ENCODE data around the gene DGKB.

Gene DGKB

DNA sequence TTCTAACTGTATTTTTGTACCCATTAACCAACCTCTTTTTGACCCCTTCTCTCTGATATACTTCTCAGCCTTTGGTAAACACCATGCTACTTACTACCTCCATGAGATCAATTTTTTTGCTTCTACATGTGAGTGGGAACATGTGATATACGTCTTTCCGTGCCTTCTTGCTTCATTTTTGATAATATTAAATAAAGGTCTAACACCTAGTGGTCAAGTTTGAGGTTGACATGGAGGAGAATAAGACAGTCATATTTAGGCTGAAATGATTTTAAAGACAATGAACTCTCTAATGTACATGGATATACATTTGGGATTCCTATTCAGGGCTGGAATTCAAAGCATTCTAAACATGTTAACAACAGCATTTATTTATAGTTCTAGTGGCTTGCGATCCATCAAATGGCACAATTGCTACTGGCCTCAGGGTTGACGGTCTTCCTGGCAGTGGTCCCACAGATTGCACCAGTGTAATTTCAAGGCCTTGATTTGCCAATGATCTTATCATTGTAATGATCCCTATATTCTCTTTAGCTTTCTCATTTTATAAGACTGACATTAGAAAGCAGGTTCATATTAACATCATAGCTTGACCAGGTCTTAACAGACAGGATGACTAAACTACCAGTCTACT is 597.2 kb downstream of the DGKB start:
- TF ChIP-seq, protein P1, sequence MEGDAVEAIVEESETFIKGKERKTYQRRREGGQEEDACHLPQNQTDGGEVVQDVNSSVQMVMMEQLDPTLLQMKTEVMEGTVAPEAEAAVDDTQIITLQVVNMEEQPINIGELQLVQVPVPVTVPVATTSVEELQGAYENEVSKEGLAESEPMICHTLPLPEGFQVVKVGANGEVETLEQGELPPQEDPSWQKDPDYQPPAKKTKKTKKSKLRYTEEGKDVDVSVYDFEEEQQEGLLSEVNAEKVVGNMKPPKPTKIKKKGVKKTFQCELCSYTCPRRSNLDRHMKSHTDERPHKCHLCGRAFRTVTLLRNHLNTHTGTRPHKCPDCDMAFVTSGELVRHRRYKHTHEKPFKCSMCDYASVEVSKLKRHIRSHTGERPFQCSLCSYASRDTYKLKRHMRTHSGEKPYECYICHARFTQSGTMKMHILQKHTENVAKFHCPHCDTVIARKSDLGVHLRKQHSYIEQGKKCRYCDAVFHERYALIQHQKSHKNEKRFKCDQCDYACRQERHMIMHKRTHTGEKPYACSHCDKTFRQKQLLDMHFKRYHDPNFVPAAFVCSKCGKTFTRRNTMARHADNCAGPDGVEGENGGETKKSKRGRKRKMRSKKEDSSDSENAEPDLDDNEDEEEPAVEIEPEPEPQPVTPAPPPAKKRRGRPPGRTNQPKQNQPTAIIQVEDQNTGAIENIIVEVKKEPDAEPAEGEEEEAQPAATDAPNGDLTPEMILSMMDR (conservative IDR thresholded peaks at IDR 0.05), result no peak; the same call in 1 of the 2 replicates
- H3K27ac ChIP-seq, result no peak overlapping the region

DNA sequence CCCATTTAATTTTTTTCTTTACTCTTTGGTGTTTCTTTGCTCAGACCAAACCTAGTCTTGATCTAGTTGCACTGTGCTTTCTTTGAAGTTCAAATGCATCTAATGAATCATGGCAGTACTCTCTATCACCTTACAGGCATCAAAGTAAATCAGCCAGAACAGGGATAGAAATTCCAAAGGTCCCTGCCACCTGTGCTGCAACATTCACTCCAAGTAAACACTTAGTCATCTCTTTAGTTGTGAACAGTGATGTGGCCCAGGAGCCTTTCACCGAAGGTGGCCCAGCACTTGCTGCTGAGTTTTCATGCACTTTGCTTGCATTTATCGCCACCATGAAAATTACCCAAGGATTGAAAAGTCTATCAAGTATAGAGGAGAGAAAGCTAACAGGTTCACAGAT is 599.0 kb downstream of the DGKB start:
- no peak overlapping the region for H3K27ac ChIP-seq
- TF ChIP-seq, protein P1 (conservative IDR thresholded peaks at IDR 0.05), result no peak

DNA sequence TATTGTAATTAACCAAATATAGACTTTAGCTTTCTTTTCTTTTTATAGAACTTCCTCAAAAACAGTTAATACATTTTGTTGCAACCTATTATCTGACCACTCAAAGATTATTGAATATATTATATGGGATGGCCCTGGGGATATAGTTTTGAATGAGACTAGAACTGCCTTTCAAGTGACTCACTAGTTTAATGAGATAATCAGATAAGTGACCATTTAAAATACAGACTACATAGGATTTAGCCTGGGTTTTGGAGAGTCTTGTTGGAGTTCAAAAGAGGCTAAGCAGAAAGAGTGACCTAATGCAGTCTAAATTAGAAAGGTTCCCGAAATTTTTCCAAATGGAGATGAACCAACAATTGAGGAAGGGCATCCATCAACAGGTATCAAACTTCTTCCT is 607.9 kb downstream of the DGKB start:
- H3K27ac ChIP-seq, result peak overlapping the region; percentile 21; the same call in 1 of the 2 replicates
- TF ChIP-seq, protein P1 (conservative IDR thresholded peaks at IDR 0.05), result no peak

- TF ChIP-seq, protein P1 (conservative IDR thresholded peaks at IDR 0.05), result no peak
Measured at GRCh38 chr7:14293434-14293833, 609.1 kb downstream of the DGKB start.

DNA sequence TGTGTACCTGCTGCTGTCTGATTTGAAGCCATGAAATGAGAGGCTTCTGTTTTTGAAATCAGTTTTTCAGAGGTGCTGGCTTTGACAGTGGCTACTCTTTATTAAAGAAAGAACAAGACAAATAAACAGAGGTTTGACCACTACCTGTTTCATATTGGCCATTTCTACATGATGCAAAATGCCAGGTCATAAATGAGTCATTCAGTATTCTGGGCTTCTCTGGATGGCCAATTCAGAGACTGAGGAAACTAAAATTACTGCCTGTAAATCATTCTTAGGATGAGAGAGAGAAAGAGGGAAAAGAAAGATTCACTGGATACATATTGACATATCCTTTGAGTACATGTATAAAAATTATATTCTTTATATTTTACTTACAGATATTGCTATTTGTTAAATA is 609.8 kb downstream of the DGKB start:
- TF ChIP-seq, protein P1 (conservative IDR thresholded peaks at IDR 0.05), result no peak

More at GRCh38 chr7:14293434-14293833, 609.1 kb downstream of the DGKB start:
- H3K27ac ChIP-seq, result no peak overlapping the region

DNA sequence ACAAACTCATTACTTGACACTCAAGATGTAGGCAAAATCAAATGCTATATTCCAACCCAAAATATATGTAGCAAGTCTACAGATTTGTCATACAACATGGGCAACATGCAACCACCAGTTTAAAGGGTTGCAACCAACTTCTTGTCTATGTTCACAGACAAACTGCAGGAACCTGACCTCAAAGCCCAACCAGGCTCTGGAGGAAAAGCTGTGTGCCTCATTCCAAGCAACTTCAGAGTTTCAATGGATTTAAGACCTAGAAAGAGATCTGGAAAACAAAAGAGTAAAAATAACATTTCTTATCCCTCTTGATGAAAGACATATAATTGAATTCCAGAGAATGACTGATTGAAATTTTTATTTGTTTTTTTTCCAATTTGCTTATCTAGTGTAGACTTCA is 612.6 kb downstream of the DGKB start:
- H3K27ac ChIP-seq, result no peak overlapping the region
- TF ChIP-seq, protein P1 (conservative IDR thresholded peaks at IDR 0.05), result no peak

More for the DNA sequence above, 609.8 kb downstream of the DGKB start:
- no peak overlapping the region for H3K27ac ChIP-seq

DNA sequence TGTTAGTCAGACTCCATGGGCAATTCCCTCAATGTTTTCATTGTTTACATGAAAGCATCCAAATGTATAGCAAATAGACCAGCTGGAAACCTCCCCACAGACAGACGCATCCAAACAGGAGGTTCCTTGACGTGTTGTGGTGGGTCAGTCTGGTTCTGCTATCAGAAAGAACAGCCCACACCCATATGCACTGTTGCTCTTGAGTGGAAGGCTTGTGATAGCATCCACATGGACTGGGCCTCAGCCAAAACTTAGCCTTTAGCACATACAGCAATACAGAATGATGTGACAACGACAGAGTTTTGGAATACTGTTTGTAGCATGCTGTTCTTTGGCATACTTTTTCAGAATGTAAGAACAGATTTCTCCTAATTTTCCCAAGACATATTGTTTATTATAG is 613.9 kb downstream of the DGKB start:
- no peak overlapping the region for H3K27ac ChIP-seq
- TF ChIP-seq, protein P1 (conservative IDR thresholded peaks at IDR 0.05), result no peak

Measured in VCaP (cell line).